Activated CD8-positive, alpha-beta memory T cell treated with anti-CD3 and anti-CD28 coated beads for 4 hours (primary cell): ENCODE data around the gene CACNA1E.

ENCODE experiments used
- DNase-seq, 2 donors: peaks; one replicate each; pipeline ENCODE4 v3.0.0-alpha.2; 2020; ENCODE audit warnings: low read depth in 2 of 2

CACNA1E gene

DNA sequence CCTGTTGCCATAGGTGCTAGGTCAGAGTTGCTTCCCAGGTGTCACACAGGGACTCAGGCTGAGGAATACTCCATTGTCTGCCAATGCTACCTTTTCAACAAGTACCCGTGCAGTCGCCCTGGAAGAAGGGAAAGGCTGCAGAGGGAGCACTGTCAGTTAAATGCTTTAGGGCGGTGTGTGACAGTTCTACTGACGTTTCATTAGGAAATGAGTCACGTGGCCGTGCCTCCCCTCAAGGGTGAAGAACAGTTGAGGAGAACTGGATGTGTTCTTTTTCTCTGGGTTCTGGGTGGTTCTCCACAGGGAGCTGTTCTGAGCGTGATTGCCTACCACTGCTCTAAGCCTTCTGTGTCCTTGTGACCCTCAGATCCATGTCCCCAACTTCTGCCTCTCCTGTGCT, 197.6 kb downstream of the CACNA1E start:
- no peak for DNase-seq

DNA sequence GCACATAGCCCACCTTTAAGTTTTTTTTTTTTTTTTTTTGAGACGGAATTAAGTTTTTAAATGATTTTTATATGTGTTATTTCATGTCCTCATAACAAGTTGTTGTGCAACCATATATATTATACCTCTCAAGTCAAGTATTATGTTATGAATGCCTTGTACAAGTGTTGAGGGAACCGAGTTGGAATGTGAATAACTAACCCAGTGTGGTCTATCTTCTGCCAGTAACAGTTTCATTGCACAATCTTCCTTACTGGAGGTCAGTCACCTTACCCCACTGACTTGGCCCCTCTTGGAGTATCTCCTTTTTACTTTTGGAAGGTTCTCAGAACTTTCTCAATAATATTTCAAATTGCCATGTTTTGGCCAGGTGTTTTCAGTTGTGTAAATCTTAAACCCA, 201.9 kb downstream of the CACNA1E start:
- no peak for DNase-seq

DNA sequence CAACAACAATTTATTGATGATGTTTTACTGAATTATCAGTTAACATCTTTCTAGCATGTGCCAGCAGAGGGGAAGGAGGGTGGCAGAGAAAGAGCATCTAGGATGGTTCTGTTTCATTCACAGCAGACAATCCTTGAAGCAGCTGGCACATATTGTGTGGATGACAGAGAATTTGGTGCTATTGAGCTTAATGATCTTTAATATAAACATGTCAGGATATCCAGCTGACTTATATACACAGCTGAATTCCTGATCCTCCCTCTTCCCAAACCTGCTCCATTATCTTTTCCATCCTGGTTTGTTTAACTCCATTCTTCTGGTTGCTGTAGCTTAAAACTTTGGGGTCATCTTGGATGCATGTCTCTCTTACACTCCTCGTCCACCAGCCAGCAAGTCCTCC, 218.6 kb downstream of the CACNA1E start:
- DNase-seq = no peak

DNA sequence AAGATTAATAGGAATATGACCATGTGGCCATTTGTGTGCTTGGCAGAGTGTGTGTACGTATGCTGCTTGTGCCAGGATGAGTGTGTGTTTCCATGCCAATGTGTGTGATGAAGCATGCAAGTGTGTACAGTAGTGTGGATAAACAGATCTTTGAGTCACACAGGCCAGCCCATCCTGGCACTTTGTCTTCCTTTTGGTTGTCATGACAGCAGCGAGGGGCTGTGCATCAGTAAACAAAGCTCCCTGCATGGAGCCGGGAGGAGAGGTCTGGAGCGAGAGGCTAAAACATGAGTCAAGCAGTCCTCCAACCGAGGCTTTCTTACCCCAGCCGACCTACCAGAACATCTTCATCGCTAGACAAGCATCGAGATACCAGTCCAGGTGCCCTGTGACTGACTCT, 221.2 kb downstream of the CACNA1E start:
- no peak for DNase-seq

DNA sequence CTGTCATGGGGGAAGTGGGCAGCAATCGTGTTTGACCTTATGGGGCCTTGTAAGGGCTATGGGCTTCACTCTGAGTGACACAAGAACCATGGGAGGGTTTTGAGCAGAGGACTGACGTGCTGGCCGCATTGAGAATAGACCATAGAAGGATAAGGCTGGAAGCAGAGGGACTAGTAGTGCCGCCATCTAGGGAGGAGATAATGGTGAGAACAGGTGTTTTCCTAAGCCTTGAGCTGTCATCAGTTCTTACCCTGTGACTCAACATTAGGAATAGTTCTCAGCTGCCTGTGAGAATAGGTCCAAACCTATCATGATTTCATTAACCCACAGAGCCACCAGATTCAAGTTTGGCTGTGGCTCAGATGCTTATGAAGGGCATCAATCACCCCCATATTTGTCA, 228.5 kb downstream of the CACNA1E start:
- DNase-seq = no peak

DNA sequence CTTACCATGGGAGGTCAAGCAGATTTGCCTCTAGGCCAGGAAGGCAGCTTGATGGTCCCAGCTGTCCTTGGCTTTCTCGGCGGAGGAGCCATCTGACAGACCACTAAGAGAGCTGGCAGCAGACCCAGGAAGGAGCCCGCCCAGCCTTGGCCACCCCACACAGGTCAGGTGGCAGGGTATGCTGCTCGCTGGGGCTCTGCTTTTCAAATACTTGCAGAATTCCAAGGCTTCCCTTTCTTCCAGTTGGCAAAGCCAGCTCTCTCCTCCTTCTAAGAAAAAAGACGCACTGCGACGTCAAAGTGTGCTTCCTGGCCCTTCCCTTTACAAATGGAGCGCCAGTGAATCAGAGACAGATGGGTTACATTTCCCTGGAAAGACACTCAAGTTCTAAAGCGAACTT, 229.4 kb downstream of the CACNA1E start:
- DNase-seq = no peak

DNA sequence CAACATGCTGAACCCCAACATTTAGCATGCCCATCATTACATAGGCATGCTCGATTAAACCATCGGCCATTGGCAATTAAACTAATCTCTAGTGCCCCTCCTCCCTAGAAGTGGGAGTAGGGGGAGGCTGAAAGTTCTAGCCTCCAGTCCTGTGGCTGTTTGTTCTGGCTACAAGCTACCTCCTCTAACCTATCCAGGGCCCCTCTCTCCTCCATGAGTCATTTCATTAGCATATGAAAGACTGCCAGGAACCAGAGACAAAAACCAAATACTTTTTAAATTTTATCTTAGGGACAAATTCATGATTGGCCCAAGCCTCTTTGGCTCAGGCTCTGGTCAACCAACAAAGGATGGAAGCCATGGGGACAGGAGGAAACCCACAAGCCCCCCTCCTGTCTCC, 231.1 kb downstream of the CACNA1E start:
- no peak for DNase-seq

DNA sequence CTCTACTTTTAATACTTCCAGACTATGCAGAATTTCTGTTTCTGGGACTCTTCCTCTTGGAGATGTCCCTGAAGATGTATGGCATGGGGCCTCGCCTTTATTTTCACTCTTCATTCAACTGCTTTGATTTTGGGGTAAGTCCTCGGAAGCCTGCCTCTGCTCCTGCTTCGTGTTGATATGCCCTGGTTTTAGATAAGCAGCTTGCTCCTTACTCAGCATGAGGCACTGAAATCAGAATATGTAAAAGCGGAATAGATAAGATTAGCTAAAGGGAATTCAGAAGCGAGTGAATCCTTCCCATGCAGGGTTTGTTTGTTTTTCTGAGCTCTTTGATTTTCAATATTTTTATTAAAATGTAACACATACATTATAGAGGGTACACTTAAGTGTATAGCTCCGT, 234.7 kb downstream of the CACNA1E start:
- no peak for DNase-seq

DNA sequence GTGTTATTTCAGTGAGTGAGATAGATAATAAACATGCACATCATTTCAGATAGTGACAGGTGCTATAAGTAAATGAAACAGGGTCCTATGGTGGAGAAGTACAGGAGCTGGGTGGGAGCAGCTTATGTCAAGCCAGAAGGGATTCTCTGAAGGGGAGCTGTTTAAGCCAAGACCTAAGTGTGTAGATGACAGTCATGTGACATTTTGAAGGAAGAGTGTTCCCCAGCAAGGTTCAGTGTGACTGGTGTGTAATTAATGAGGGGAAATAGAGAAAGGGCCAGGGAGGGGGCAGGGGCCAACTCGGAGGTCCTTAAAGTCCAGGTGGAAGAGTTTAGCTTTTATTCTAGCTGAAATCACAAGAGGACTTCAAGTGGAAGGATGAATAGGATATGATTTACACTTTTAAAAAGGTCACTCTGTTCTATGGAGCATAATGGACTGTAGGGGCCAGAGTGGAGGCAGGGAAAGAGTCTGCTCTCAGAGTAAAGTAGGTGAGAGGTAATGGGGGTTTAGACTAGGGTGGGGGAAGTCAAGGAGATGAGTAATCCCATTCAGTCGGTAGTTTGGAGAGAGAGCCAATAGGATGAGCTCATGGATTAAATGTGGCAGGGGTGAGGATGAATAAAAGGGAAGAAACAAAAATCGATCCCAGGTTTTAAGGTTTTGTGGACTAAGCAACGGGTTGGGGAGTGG, 243.1 kb downstream of the CACNA1E start:
- DNase-seq = no peak

DNA sequence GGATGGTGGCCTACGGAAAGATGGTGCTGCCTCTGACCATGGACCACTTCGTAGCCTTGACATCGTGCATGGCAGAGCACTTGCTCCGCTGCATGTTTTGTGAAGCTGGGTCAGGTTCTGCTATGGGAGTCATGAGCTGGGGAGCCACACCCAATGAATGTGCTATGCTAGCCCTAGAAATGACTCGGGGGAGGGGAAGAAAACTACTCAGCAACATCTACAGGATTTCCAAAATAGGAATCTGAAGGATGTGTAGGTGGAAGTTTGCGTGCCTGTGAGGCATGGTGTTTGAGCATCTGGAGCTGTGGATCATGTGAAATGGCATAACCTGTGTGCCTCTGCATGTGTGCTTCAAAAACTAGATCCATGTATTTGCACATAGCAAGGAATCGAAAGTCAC, 247.3 kb downstream of the CACNA1E start:
- DNase-seq = no peak

DNA sequence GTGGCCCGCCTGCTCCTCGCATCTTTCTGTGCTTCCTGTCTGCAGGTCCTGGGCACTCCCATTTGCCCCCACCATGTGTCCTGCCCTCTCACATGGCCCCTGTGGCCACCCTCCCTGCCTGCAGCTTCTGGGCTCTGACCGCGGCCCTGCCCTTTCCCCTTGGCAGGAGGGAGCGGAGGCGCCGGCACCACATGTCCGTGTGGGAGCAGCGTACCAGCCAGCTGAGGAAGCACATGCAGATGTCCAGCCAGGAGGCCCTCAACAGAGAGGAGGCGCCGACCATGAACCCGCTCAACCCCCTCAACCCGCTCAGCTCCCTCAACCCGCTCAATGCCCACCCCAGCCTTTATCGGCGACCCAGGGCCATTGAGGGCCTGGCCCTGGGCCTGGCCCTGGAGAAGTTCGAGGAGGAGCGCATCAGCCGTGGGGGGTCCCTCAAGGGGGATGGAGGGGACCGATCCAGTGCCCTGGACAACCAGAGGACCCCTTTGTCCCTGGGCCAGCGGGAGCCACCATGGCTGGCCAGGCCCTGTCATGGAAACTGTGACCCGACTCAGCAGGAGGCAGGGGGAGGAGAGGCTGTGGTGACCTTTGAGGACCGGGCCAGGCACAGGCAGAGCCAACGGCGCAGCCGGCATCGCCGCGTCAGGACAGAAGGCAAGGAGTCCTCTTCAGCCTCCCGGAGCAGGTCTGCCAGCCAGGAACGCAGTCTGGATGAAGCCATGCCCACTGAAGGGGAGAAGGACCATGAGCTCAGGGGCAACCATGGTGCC, 249.1 kb downstream of the CACNA1E start:
- no peak for DNase-seq

DNA sequence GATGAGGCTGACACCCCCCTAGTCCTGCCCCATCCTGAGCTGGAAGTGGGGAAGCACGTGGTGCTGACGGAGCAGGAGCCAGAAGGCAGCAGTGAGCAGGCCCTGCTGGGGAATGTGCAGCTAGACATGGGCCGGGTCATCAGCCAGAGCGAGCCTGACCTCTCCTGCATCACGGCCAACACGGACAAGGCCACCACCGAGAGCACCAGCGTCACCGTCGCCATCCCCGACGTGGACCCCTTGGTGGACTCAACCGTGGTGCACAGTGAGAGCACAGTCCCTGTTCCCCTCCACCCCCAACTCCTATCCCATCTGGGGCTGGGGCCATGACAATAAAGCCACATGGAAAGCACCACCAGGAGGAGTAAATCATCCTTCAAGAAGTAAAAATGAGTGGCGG, 250.2 kb downstream of the CACNA1E start:
- no peak for DNase-seq

DNA sequence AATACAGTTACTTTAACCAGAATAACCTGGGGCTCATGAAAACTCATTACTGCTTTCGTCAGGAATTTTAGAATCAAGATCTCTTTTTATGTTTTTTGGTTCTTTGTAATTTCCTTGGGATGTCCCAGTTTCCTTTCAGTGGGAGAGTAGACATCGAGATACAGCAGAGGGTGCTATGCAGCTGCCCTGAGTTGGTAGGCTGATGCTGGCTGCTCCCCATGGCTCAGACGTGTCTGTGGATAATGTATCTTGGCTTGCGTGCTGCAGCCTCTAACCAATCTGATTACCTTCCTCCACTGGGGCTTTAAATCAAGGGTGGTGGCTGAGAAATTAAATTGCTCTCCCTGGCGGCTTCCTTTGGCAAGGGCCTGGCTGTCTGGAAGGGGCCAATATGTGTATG, 253.7 kb downstream of the CACNA1E start:
- no peak for DNase-seq

DNA sequence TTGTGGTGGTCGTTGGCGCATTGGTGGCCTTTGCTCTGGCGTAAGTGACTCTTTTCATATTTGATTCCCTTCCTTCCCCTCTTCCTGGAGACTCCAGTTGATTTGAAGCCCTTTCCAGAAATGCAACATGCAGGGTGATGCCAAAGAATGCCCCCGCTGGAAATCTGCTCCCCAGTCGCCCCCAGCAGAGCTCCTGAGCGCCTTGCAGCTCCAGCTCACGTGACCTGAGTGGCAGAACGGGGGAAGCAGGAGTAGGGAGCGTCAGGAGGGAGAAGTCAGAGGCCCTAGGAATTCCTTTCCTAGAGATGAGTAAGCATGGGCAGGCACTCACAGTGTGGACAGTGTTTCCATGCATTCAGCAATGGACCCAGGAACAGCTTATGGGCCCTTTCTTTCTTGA, 255.9 kb downstream of the CACNA1E start:
- DNase-seq = no peak

DNA sequence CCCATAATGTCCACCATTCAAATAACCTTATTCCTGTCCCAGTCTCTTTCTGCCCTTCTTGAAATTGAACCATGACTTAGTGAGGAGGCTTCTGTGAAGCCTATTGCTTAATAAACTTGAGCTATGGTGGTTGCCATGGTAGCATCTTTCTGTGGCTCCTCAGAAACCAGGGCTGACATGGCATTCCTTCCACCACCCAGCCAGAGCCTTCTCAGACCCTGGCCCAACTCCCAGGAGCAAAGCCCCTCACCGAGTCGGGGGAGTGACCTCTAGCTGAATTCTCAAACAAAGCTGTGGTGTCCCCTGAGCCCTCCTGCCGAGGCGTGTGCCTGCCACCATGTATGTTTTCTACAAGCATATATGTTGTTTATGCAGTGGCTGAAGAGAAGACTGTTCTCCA, 259.1 kb downstream of the CACNA1E start:
- no peak for DNase-seq

DNA sequence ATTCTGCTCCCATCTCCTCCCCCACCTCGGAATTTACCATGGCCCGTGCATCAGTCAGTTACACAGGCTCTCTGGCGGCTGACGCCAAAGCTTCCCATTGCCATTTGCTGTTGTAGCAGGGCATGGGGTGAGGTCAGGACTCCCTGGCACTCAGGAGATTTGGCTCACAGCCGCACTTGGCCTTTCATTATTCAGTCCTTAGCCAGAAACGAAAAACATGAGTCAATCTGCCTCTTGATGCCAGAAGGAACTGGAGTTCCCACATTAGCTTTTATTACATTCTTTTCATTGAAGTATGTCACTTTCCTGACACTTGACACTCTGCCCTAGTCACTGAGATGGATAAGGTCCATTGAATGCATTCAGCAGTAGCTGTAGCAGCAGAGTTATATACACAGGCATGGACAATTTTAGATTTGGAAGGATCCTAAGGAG, 260.6 kb downstream of the CACNA1E start:
- no peak for DNase-seq

DNA sequence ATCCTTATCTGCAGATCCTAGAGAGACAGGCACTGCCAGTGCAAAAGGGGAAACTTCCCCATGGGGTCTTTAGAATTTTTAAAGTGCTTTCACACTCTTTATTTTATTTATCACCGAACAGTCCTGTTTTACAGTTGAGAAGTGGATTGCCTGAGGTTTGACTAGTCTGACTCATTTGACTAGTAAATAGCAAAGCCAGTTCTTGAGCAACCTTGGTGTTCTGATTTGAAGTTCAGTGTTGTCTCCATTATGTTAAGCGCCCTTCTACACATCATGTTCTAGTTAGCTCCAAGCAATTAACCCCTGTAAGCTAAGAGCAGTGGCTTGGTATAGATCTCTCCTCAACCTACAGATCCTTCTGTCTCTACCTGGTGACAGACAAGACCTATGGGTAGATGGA, 262.9 kb downstream of the CACNA1E start:
- DNase-seq = no peak

DNA sequence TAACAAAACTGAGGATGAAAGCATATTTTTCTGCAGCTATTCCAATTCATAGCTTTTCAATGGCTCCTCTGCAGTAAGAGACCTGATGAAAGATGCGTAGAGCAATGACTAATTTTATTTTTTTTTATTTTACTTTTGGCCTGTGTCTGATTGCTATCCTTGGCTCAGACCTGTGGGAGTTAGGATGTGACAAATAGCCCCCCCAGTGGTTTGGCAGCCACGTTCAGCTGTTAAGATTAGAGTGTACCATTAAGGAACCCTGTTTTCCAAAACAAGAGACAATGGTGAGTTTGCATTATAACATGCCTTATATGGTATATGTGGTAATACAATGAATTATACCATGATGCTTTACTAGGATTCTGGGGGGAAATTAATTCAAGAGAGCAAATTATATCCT, 264.7 kb downstream of the CACNA1E start:
- DNase-seq = no peak

DNA sequence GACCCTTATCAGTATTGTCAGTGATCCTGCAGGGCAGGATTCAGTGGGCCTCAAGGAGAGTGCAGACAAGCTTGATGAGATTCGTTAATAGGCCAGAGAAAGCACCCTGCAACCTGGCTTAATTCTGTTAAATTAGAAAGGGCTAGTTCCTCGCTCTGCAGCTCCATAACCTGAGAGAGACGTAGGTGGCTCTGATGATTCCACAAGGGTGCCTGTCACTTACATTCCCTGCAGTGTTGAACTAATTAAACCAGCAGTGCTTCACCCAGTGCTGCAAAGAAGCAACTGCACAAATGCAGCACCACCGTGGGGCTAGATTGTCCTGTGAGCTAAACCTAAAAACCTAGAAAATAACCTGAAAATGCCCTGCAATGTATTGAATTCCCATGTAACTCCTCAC, 270.8 kb downstream of the CACNA1E start:
- no peak for DNase-seq

DNA sequence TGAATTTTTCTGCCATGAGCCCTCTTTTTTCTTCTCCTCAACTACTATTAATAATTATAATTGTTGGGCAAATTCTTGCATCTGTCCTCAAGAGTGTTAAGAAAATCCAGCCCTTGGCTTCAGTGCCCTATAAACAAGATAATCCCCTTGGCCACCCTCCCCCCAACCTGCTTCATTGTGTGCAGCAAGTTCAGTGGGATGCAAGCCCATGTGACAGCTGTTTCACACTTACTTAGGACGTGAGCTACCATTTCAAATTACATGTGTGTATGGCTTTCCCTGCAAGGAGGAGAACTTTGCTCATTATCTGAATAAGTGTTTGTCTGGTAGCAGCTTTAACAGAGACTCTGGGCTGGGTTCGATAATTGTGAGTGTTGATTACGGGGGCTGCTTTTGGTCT, 276.2 kb downstream of the CACNA1E start:
- DNase-seq = no peak

DNA sequence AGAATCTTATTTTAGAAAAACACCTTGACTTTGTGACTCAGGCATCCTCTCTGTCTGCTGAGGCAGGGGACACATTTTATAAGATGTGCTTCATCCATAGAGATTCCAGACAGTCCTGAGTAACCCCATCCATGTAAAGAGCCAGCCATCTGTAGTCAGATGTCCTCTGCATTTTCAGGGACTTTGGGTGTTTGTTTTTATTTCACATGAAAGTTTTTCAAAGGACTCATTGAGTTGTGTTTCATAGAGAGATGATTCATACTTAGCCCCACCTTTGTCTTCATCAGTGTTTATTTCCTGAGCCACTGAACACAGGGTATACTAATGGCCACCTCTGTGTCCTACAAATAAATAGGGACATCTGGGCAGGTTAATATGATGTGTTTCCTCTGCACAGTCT, 280.4 kb downstream of the CACNA1E start:
- DNase-seq = no peak

DNA sequence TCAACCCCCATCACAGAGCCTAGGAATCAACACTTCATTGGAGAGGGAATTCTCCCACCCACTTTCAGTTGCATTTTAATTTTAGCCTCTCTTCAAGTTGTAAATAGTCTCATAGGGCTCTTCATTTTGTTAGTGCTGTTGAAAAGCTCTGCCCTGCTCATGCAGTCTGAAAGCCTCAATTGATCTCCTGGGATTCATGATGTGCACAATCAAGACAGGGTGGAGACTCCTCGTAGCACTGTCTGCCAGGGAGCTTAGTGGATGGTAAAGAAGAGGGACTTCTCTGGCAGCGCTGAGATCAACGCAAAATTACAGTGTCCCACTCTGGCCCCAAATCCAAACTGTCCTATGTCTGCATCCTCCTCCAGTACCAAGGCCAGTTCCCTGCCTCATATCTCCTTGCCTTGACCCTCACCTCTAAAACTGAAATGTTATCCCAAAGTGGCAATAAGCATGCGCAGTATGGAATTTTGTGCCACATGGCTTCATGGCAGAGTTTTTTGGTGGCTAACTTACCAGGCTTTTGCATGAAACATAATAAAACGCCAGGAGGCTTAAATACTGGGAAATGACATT, 282.2 kb downstream of the CACNA1E start:
- no peak for DNase-seq

DNA sequence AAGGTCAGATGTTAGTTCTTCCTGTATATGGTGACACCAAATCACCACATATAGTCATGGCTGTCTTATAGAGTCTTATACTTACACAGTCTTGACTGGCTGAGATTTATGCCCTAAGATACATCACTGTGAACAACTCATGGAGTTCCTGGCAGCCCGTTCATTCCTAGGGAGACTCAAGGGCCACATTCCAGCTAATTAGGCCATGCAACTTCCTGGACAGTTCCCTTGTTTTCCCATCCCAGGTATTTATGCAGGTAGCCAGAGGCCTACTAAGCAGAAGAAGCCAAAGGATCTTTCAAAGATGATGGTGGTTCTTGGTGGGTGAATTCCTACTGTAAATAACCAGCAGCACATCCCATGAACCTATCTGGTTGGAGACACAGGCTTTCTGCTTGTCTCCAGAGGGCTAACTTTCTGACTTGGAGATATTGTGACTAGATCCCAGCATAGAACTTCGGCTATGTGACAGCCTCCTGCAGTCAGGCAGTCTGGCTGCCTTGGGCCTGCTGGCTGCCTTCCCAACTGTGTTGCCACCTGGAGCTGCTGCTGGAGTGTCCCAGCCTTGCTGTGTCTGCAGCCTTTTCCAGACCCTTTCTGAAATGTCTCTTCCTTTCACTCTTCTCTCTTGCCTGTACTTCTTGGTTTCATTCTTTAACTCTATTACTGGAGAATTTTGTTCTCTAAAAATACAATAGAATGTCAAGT, 283.8 kb downstream of the CACNA1E start:
- no peak for DNase-seq
